Nephron (organoid): ENCODE measurements around the gene CFAP54.

Experiments used
- H3K27ac Mint-ChIP-seq, 3 experiments: 2 replicates each; pipeline ENCODE4 v1.8.0; 2020; ENCODE audit warnings: mixed read lengths in 3 of 3, mild to moderate bottlenecking in 2 of 3, moderate library complexity in 1 of 3
- H3K27me3 Mint-ChIP-seq: 2 replicates; pipeline ENCODE4 v1.8.0; 2021; ENCODE audit warnings: low read depth, mild to moderate bottlenecking, moderate library complexity, mixed read lengths
- H3K36me3 Mint-ChIP-seq: 2 replicates; pipeline ENCODE4 v1.8.0; 2020; ENCODE audit warnings: low read depth, mixed read lengths
- H3K4me1 Mint-ChIP-seq: 2 replicates; pipeline ENCODE4 v1.8.0; 2020; ENCODE audit warnings: mixed read lengths
- H3K4me3 Mint-ChIP-seq, 3 experiments: 2 replicates each; pipeline ENCODE4 v1.8.0; 2020; ENCODE audit warnings: mild to moderate bottlenecking in 3 of 3, mixed read lengths in 3 of 3, moderate library complexity in 2 of 3
- H3K9me3 Mint-ChIP-seq: 2 replicates; pipeline ENCODE4 v1.8.0; 2020; ENCODE audit warnings: mixed read lengths
- TF ChIP-seq, protein P1 (sequence below), 3 experiments: fragments of 200-600 bp; sonication (generic); IDR thresholded peaks; one replicate each; pipeline ENCODE4 v1.5.0; 2021; ENCODE audit warnings: antibody characterized with exemption in 3 of 3; ENCODE audit not compliant: unreplicated experiment in 3 of 3

The CFAP54 gene

DNA sequence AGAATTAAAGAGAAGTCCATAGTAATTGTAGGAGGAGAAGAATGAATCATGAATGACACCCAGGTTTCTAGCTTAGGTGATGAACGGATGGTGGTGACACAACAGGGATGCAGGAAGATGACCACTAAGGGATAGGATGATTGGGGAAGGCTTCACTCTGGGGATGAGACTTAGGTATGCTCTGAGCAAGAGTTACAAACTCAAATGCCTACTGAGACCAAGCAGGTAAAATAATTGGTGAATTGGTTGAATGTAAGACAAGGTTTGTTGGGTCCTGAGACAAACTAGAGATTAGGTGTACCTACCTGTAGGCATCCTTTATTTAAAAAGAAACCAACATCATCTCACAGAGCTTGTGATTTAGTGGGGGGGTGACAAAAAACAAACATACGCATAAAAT lies 116.3 kb downstream of the CFAP54 start:
- Mint-ChIP-seq H3K9me3 (peaks cover 14% of the 10 kb centered on the region), H3K27me3 (no peaks in the 10 kb centered on the region), H3K4me1 (no peaks in the 10 kb centered on the region), H3K4me3 (no peak overlapping the region), H3K27ac (no peak overlapping the region), H3K36me3 (peaks cover 12% of the 10 kb centered on the region)
- TF ChIP-seq, protein P1, sequence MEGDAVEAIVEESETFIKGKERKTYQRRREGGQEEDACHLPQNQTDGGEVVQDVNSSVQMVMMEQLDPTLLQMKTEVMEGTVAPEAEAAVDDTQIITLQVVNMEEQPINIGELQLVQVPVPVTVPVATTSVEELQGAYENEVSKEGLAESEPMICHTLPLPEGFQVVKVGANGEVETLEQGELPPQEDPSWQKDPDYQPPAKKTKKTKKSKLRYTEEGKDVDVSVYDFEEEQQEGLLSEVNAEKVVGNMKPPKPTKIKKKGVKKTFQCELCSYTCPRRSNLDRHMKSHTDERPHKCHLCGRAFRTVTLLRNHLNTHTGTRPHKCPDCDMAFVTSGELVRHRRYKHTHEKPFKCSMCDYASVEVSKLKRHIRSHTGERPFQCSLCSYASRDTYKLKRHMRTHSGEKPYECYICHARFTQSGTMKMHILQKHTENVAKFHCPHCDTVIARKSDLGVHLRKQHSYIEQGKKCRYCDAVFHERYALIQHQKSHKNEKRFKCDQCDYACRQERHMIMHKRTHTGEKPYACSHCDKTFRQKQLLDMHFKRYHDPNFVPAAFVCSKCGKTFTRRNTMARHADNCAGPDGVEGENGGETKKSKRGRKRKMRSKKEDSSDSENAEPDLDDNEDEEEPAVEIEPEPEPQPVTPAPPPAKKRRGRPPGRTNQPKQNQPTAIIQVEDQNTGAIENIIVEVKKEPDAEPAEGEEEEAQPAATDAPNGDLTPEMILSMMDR (IDR thresholded peaks at IDR 0.05; ENCODE audit: unreplicated experiment in 3 of 3): no peak

DNA sequence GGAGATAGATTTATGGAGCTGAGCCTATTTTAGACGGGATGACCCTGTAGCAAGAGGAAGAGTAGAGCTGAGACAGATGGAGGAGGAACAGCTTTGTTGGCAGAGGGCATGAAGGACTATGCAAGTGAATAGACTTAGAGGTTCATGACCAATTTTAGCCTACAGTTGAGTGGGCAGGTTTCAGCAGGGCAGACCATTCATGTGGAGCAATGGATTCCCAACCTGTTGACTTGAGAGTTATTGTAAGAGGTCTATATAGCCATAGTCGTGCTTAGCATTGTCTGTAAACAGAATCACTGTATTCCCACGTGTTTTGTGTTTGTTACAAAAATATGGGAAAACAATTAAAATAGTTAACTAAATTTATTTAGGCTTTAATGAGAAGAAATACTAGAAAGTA lies 116.8 kb downstream of the CFAP54 start:
- H3K36me3 Mint-ChIP-seq: peaks cover 10% of the 10 kb centered on the region
- H3K4me1 Mint-ChIP-seq: no peaks in the 10 kb centered on the region
- TF ChIP-seq, protein P1 (IDR thresholded peaks at IDR 0.05; ENCODE audit: unreplicated experiment in 3 of 3): no peak
- no peak overlapping the region for H3K4me3 Mint-ChIP-seq
- no peak overlapping the region for H3K27ac Mint-ChIP-seq
- no peaks in the 10 kb centered on the region for H3K27me3 Mint-ChIP-seq
- peaks cover 12% of the 10 kb centered on the region for H3K9me3 Mint-ChIP-seq

DNA sequence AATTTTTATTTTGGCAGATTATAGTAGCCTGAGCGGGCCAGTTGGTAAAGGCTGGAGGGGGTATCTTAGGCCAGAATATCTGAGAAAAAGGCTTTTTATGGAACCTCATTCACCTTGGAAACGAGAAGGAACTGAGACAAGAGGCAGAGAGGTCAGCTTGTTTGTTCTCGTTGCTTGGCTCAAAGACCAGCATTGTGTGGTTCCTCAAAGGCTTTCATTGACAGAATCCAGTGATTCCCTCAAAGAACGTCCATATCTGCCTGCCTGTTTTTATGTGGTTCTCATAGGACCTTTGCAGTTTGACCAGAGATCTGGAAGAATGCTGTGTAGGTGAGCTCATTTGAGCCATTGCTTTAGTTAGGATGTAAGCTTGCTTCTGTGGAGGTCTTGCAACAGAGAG lies 117.3 kb downstream of the CFAP54 start:
- Mint-ChIP-seq H3K27ac (no peak overlapping the region), H3K4me1 (no peaks in the 10 kb centered on the region), H3K36me3 (peaks cover 10% of the 10 kb centered on the region), H3K27me3 (no peaks in the 10 kb centered on the region), H3K4me3 (no peak overlapping the region), H3K9me3 (peaks cover 15% of the 10 kb centered on the region)
- TF ChIP-seq, protein P1 (IDR thresholded peaks at IDR 0.05; ENCODE audit: unreplicated experiment in 3 of 3): no peak

DNA sequence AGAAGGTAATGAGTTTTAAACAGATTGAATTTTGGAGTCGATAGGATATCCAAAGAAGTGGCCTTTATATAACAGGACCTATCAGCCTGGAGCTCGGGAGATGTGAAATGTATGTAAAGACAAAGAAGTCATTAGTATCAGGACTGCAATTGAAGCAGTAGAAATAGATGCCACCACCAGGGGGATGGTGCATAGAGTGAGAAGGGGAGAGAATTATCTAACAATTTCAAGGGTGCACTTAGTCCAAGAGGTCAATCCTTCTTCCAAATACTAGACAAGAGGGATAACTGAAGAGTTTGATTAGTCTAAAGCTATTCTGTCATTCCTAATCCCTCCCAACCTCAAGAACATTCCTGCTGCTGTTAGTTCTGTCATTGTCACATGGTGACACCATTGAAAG lies 127.8 kb downstream of the CFAP54 start:
- Mint-ChIP-seq H3K27ac (no peak overlapping the region), H3K4me1 (no peaks in the 10 kb centered on the region), H3K9me3 (peaks cover 11% of the 10 kb centered on the region), H3K36me3 (no peaks in the 10 kb centered on the region), H3K4me3 (no peak overlapping the region), H3K27me3 (no peaks in the 10 kb centered on the region)
- TF ChIP-seq, protein P1 (IDR thresholded peaks at IDR 0.05; ENCODE audit: unreplicated experiment in 3 of 3): no peak

DNA sequence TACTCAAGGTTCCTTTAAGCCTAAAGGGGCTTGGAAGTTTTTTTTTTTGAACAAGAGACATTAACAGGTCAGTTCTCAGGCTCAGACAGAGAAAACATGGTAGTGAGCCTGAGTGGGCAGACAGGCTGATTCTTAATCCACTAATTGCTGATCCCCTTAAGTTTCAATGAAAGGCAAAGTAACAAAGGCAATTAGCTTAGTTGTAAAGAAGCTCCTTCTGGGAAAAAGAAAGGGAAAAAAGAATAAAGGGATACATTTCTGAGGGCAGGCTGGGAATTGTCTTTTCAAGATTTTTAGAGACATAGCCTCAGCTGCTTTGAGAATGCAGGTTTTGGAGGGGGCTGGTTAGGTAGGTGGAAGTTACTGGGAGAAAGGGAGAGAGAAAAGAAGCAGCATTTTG lies 133.8 kb downstream of the CFAP54 start:
- H3K36me3 Mint-ChIP-seq: no peaks in the 10 kb centered on the region
- H3K9me3 Mint-ChIP-seq: no peaks in the 10 kb centered on the region
- no peak overlapping the region for H3K4me3 Mint-ChIP-seq
- H3K27me3 Mint-ChIP-seq: no peaks in the 10 kb centered on the region
- no peaks in the 10 kb centered on the region for H3K4me1 Mint-ChIP-seq
- no peak overlapping the region for H3K27ac Mint-ChIP-seq
- TF ChIP-seq, protein P1 (IDR thresholded peaks at IDR 0.05; ENCODE audit: unreplicated experiment in 3 of 3): no peak

DNA sequence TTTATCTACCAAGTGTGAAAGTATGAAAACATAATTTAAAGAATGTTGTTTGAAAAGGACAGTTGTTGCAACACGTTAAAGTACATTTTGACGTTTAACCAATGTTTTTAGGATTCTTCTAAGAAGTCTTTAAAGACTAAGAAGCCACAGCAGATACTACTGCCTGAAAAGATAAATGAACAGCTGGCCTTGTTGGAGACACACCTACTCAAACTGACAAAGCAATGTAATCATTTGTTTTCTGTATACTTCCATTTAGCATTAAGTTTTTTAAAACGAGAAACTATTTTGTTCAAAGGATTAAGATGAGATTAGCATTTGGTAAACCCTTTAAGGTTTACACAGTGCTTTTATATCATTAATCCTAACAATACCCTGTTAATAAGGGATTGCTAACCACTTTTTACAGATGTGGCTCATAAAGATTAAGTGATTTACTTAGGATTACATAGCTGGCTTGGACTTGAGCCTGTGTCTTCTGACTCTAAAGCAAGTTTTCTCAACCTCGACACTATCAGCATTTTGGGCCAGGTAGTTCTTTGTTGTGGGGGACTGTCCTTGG lies 134.4 kb downstream of the CFAP54 start:
- Mint-ChIP-seq H3K36me3 (no peaks in the 10 kb centered on the region), H3K27ac (no peak overlapping the region), H3K27me3 (no peaks in the 10 kb centered on the region), H3K4me3 (no peak overlapping the region), H3K9me3 (no peaks in the 10 kb centered on the region), H3K4me1 (no peaks in the 10 kb centered on the region)
- TF ChIP-seq, protein P1 (IDR thresholded peaks at IDR 0.05; ENCODE audit: unreplicated experiment in 3 of 3): no peak
